ENCODE results near the gene KLK11.

DNA sequence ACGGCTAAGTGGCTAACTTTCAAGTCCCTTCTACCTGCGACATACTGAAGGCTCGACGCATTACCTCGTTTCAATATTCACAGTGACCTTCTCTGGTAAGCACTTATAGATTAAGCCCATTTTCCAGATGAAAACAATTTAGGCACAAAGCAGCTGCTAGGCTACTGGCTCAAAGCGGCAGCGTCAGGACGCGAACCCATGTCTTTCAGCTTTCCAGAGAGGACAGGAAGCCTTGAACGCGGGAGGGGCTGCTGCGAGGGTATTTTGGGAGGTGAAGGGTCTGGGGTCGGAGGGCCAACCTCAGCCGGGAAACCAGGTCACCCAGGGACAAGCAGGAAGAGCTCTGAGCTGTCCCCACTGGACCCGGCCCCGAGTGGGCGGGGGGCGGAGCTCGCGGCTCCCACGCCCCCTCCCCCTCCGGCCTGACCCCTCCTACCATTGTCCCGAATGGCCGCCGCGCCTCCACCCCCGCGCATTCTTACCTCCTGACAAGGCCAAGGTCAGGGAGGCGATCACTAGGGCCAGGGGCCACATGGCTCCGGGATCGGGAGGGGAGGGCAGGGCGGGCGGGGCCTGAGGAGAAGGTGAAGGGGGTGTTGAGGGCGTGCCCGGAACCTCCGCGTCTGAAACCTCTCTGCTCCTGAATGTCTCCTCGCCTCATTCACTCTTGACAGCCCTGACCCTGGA lies 38.3 kb upstream of the KLK11 start, which contains the start of gene KLK13:
- TF ChIP-seq, protein P1, sequence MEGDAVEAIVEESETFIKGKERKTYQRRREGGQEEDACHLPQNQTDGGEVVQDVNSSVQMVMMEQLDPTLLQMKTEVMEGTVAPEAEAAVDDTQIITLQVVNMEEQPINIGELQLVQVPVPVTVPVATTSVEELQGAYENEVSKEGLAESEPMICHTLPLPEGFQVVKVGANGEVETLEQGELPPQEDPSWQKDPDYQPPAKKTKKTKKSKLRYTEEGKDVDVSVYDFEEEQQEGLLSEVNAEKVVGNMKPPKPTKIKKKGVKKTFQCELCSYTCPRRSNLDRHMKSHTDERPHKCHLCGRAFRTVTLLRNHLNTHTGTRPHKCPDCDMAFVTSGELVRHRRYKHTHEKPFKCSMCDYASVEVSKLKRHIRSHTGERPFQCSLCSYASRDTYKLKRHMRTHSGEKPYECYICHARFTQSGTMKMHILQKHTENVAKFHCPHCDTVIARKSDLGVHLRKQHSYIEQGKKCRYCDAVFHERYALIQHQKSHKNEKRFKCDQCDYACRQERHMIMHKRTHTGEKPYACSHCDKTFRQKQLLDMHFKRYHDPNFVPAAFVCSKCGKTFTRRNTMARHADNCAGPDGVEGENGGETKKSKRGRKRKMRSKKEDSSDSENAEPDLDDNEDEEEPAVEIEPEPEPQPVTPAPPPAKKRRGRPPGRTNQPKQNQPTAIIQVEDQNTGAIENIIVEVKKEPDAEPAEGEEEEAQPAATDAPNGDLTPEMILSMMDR (conservative IDR thresholded peaks at IDR 0.05; ENCODE audit: low read length) = no peak
- TF ChIP-seq EZH2phosphoT487 (IDR thresholded peaks at IDR 0.05; ENCODE audit: borderline replicate concordance) = no peak

Measured in Loucy (cell line).